T follicular helper cell (primary cell): Measurements from ENCODE around the gene ADGRV1.
A peak's percentile ranks its signal among the peaks of the same experiment; 100 is the strongest.
"Not testable (repeated sequence)": the region's sequence is repeated elsewhere in the genome, so short reads cannot be mapped to it uniquely, and the experiment has no call there.

Experiments
- DNase-seq: peaks from one replicate; pipeline ENCODE4 v3.0.0-alpha.2; 2020; ENCODE audit warnings: low read depth

ADGRV1 gene

GRCh38 chr5:90739567-90739966, 181.0 kb downstream of the ADGRV1 start:
- DNase-seq, result no peak

GRCh38 chr5:90740244-90740799, 181.7 kb downstream of the ADGRV1 start:
- DNase-seq, result no peak

GRCh38 chr5:90741022-90741564, 182.5 kb downstream of the ADGRV1 start:
- no peak for DNase-seq

- no peak for DNase-seq
These were observed 187.5 kb downstream of the ADGRV1 start for GRCh38 chr5:90746119-90746518.

GRCh38 chr5:90747175-90747574, 188.6 kb downstream of the ADGRV1 start:
- DNase-seq, result no peak

- no peak for DNase-seq
These were observed 189.1 kb downstream of the ADGRV1 start for GRCh38 chr5:90747693-90748092.

- no peak for DNase-seq
These were observed 200.5 kb downstream of the ADGRV1 start for GRCh38 chr5:90759119-90759518.

- no peak for DNase-seq
These were observed 209.1 kb downstream of the ADGRV1 start for GRCh38 chr5:90767710-90768109.

- DNase-seq, result not testable (repeated sequence)
These were observed 211.5 kb downstream of the ADGRV1 start for GRCh38 chr5:90770006-90770541.

GRCh38 chr5:90777959-90778358, 219.4 kb downstream of the ADGRV1 start:
- no peak for DNase-seq

GRCh38 chr5:90783460-90784333, 225.1 kb downstream of the ADGRV1 start:
- DNase-seq, result peak; percentile 47

GRCh38 chr5:90786756-90787155, 228.2 kb downstream of the ADGRV1 start:
- no peak for DNase-seq

- no peak for DNase-seq
These were observed 234.1 kb downstream of the ADGRV1 start for GRCh38 chr5:90792725-90793124.

GRCh38 chr5:90793183-90793582, 234.6 kb downstream of the ADGRV1 start:
- no peak for DNase-seq

- not testable (repeated sequence) for DNase-seq
These were observed 238.3 kb downstream of the ADGRV1 start for GRCh38 chr5:90796919-90797318.

GRCh38 chr5:90800082-90800481, 241.5 kb downstream of the ADGRV1 start:
- not testable (repeated sequence) for DNase-seq

GRCh38 chr5:90800515-90800914, 241.9 kb downstream of the ADGRV1 start:
- not testable (repeated sequence) for DNase-seq

GRCh38 chr5:90802474-90803317, 244.1 kb downstream of the ADGRV1 start:
- no peak for DNase-seq

GRCh38 chr5:90803381-90803780, 244.8 kb downstream of the ADGRV1 start:
- DNase-seq, result no peak

GRCh38 chr5:90803876-90804275, 245.3 kb downstream of the ADGRV1 start:
- no peak for DNase-seq

- DNase-seq, result no peak
These were observed 248.9 kb downstream of the ADGRV1 start for GRCh38 chr5:90807496-90807895.
